NT2/D1 (cell line): ENCODE measurements around the gene GPR135.

Experiments used
- SUZ12 ChIP-seq: IDR thresholded peaks from 2 replicates; pipeline ENCODE4 v1.6.1; 2011; ENCODE audit not compliant: insufficient read length, insufficient read depth; ENCODE audit errors: extremely low read depth
- YY1 ChIP-seq: IDR thresholded peaks from 2 replicates; pipeline ENCODE4 v1.6.1; 2011; ENCODE audit not compliant: insufficient read length, insufficient read depth
- ZNF274 ChIP-seq: IDR thresholded peaks from 2 replicates; pipeline ENCODE4 v1.6.1; 2011; ENCODE audit warnings: mild to moderate bottlenecking, low read depth, low read length

DNA sequence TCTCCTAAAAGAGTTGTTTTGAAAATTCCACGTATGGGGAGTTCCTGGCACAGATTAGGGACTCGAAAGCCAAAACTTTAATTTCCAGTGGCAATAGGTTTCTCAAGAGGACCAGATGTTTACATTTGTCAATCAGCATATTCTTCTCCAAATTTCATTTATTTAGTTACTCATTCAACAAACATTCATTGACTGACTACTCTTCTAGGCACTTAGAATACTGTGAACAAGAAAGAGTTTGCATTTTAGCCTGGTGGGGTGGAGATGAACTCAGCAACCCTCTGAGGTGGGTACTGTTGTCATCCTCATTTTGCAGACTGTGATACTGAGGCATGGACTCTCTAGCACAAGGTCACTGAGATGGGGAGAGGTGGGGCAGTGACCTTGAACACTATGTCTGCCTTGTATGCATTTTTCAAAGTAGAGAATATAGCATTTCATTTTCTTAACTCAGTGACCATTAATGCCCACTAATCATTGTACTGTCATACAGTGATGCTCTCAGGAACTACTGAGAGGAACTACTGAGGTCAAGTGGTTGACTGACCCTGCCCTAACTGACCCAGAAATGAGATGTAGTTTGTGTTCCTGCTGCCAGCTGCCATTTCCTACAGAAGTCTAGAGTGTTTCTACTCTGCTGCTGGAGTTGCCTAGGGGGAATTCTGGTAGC lies 16.8 kb upstream of the GPR135 start:
- TF ChIP-seq ZNF274 (no peak), SUZ12 (no peak), YY1 (no peak)
